Left ventricle myocardium superior (tissue), 1 donor: Measurements from ENCODE around the gene MOGAT1. TPM values are rescaled to one million over a fixed set of nuclear protein-coding genes. Genes with fewer than 3 reads are reported as not detected.
"Not testable (repeated sequence)": the region's sequence is repeated elsewhere in the genome, so short reads cannot be mapped to it uniquely, and the experiment has no call there.

Experiments used
- ATAC-seq: fragments of 200-7000 bp; cut with Tn5 transposase; one replicate; pipeline ENCODE4 v1.9.1; 2020; ENCODE audit warnings: mild to moderate bottlenecking, moderate library complexity
- DNase-seq: peaks from one replicate; pipeline ENCODE4 v3.0.0-alpha.2; 2020
- intact Hi-C: fragments of 100-400 bp; cut with micrococcal nuclease; formaldehyde crosslinking; loops from one replicate; pipeline ENCODE4 v1.11.0; 2022
- total RNA-seq: library from RNA; stranded (reverse); fragmentation: NEBNext Ultra II Directional; extraction: Animal tissue kit (Norgen Biotek cat#: 25700); gene quantifications from one replicate; pipeline ENCODE4 v1.2.1, GENCODE V29; 2021
- donor health status: DM: no; HTN: yes; CAD: no; lungs with severe emphysema.

Gene MOGAT1
- total RNA-seq, 1 donor from 2014 or later = 0.25 TPM

- no peak for ATAC-seq
- intact Hi-C loops = no loop called here
Observed at GRCh38 chr2:222668494-222669154, 2.8 kb upstream of the MOGAT1 start.

GRCh38 chr2:222669353-222669752, 2.1 kb upstream of the MOGAT1 start:
- no peak for ATAC-seq
- intact Hi-C loops = no loop called here

More at GRCh38 chr2:222668494-222669154, 2.8 kb upstream of the MOGAT1 start:
- DNase-seq = no peak

GRCh38 chr2:222670191-222671038, 1.0 kb upstream of the MOGAT1 start:
- DNase-seq (no peak), ATAC-seq (no peak)
- intact Hi-C loops = no loop called here

More at GRCh38 chr2:222669353-222669752, 2.1 kb upstream of the MOGAT1 start:
- DNase-seq = no peak

GRCh38 chr2:222672068-222672401, 577 bp downstream of the MOGAT1 start:
- intact Hi-C loops = no loop called here
- ATAC-seq (peak; percentile 6), DNase-seq (no peak)

- no peak for DNase-seq
- intact Hi-C loops = no loop called here
- ATAC-seq = no peak
Observed at GRCh38 chr2:222673273-222673672, 1.8 kb downstream of the MOGAT1 start.

- DNase-seq (no peak), ATAC-seq (no peak)
- intact Hi-C loops = no loop called here
Observed at GRCh38 chr2:222673883-222674282, 2.4 kb downstream of the MOGAT1 start.

GRCh38 chr2:222677981-222678380, 6.5 kb downstream of the MOGAT1 start:
- DNase-seq (no peak), ATAC-seq (no peak)
- intact Hi-C loops = no loop called here

- intact Hi-C loops = no loop called here
- no peak for ATAC-seq
Observed at GRCh38 chr2:222683805-222684204, 12.3 kb downstream of the MOGAT1 start.

GRCh38 chr2:222686086-222686750, 14.8 kb downstream of the MOGAT1 start:
- no peak for DNase-seq
- intact Hi-C loops = no loop called here
- ATAC-seq = no peak

More at GRCh38 chr2:222683805-222684204, 12.3 kb downstream of the MOGAT1 start:
- DNase-seq = no peak

- intact Hi-C loops = no loop called here
- DNase-seq = no peak
- no peak for ATAC-seq
Observed at GRCh38 chr2:222688917-222689316, 17.5 kb downstream of the MOGAT1 start.

- DNase-seq (no peak), ATAC-seq (peak; percentile 85)
- intact Hi-C loops = no loop called here
Observed at GRCh38 chr2:222689322-222689721, 17.9 kb downstream of the MOGAT1 start.

GRCh38 chr2:222690564-222691200, 19.2 kb downstream of the MOGAT1 start:
- DNase-seq = peak; percentile 76
- peak; percentile 80 for ATAC-seq
- intact Hi-C loops = no loop called here

- intact Hi-C loops, ATAC-seq, DNase-seq: not testable (repeated sequence)
Observed at GRCh38 chr2:222693413-222693812, 22.0 kb downstream of the MOGAT1 start.

GRCh38 chr2:222693837-222694236, 22.4 kb downstream of the MOGAT1 start:
- ATAC-seq (no peak), DNase-seq (no peak)
- intact Hi-C loops = no loop called here

- DNase-seq = no peak
- no peak for ATAC-seq
- intact Hi-C loops = no loop called here
Observed at GRCh38 chr2:222698276-222698675, 26.8 kb downstream of the MOGAT1 start.

GRCh38 chr2:222701233-222701632, 29.8 kb downstream of the MOGAT1 start:
- intact Hi-C loops = loop anchor here (10.0 kb wide), 1 partner anchor 94 kb away; no protein-coding TSS in a partner anchor
- ATAC-seq = no peak
- DNase-seq = no peak

- ATAC-seq (no peak), DNase-seq (no peak)
- intact Hi-C loops = loop anchor here (10.0 kb wide), 1 partner anchor 93 kb away; no protein-coding TSS in a partner anchor
Observed at GRCh38 chr2:222701721-222702131, 30.3 kb downstream of the MOGAT1 start.

GRCh38 chr2:222703091-222703490, 31.6 kb downstream of the MOGAT1 start:
- intact Hi-C loops = loop anchor here (10.0 kb wide), 1 partner anchor 92 kb away; no protein-coding TSS in a partner anchor
- ATAC-seq (no peak), DNase-seq (no peak)

GRCh38 chr2:222703886-222704285, 32.4 kb downstream of the MOGAT1 start:
- intact Hi-C loops = loop anchor here (10.0 kb wide), 1 partner anchor 91 kb away; no protein-coding TSS in a partner anchor
- DNase-seq (no peak), ATAC-seq (no peak)
